GM19467 (cell line): ENCODE results near the gene ATAT1.
"Not testable (repeated sequence)": the region's sequence is repeated elsewhere in the genome, so short reads cannot be mapped to it uniquely, and the experiment has no call there.

Experiments
- ATAC-seq: cut with Tn5 transposase; IDR thresholded peaks from one replicate; pipeline ENCODE4 v1.9.1; 2021; ENCODE audit warnings: mild to moderate bottlenecking, moderate library complexity; ENCODE audit not compliant: unreplicated experiment

The ATAT1 gene

GRCh38 chr6:30647242-30648116 lies 20.8 kb downstream of the ATAT1 start:
- ATAC-seq, result peak; percentile 43

- no peak for ATAC-seq
Observed at GRCh38 chr6:30651143-30651542, 24.5 kb downstream of the ATAT1 start.

- ATAC-seq, result no peak
Observed at GRCh38 chr6:30654798-30655742, 28.4 kb downstream of the ATAT1 start.

GRCh38 chr6:30655743-30656094 lies 29.0 kb downstream of the ATAT1 start:
- no peak for ATAC-seq

- ATAC-seq, result no peak
Observed at GRCh38 chr6:30656513-30656912, 29.8 kb downstream of the ATAT1 start.

GRCh38 chr6:30657454-30657853 lies 30.8 kb downstream of the ATAT1 start:
- no peak for ATAC-seq

- not testable (repeated sequence) for ATAC-seq
Observed at GRCh38 chr6:30657922-30658321, 31.2 kb downstream of the ATAT1 start.

- ATAC-seq, result no peak
Observed at GRCh38 chr6:30664994-30665767, 38.5 kb downstream of the ATAT1 start.

- not testable (repeated sequence) for ATAC-seq
Observed at GRCh38 chr6:30666300-30666699, 39.6 kb downstream of the ATAT1 start.

GRCh38 chr6:30670760-30671527 lies 44.3 kb downstream of the ATAT1 start:
- ATAC-seq, result no peak

- ATAC-seq, result peak; percentile 63
Observed at GRCh38 chr6:30672445-30673253, 46.0 kb downstream of the ATAT1 start, which contains the start of gene DHX16. Gene DHX16, minus strand, starts transcription at chr6:30673006. Its CDS starts 165 bp downstream, at chr6:30672841.

GRCh38 chr6:30676660-30677285 lies 50.1 kb downstream of the ATAT1 start:
- ATAC-seq, result no peak

GRCh38 chr6:30678964-30679726 lies 52.5 kb downstream of the ATAT1 start:
- ATAC-seq, result no peak

GRCh38 chr6:30679765-30680535 lies 53.3 kb downstream of the ATAT1 start:
- no peak for ATAC-seq

- no peak for ATAC-seq
Observed at GRCh38 chr6:30681766-30682142, 55.1 kb downstream of the ATAT1 start.

GRCh38 chr6:30682143-30683117 lies 55.8 kb downstream of the ATAT1 start:
- peak; percentile 25 for ATAC-seq
